Measurements from ENCODE around the gene UBE2D2.

GRCh38 chr5:139569270-139569955 lies 8.3 kb downstream of the UBE2D2 start:
- TF ChIP-seq NFRKB (IDR thresholded peaks at IDR 0.05) (no peak), BHLHE40 (IDR thresholded peaks at IDR 0.05; ENCODE audit: borderline replicate concordance) (no peak), SP1 (IDR thresholded peaks at IDR 0.05) (no peak), FOXM1 (IDR thresholded peaks at IDR 0.05; ENCODE audit: borderline replicate concordance) (no peak), SUZ12 (IDR thresholded peaks at IDR 0.05) (no peak), TARDBP (IDR thresholded peaks at IDR 0.05) (no peak), ZNF384 (IDR thresholded peaks at IDR 0.05) (no peak), HDGF (IDR thresholded peaks at IDR 0.05; ENCODE audit: borderline replicate concordance) (no peak), LEF1 (IDR thresholded peaks at IDR 0.05; ENCODE audit: borderline replicate concordance) (no peak), PKNOX1 (IDR thresholded peaks at IDR 0.05) (no peak), CTBP1 (IDR thresholded peaks at IDR 0.05; ENCODE audit: borderline replicate concordance) (no peak), FOXA1 (IDR thresholded peaks at IDR 0.05) (no peak), ARNT (IDR thresholded peaks at IDR 0.05) (no peak)

All from HEK293T (cell line).